ENCODE data around the gene CPB2.
A peak's percentile ranks its signal among the peaks of the same experiment; 100 is the strongest.

CPB2 gene

GRCh38 chr13:46116653-46117502 is 12.0 kb upstream of the CPB2 start:
- H3K27me3 Mint-ChIP-seq, result peaks cover 24% of the 10 kb centered on the region
- no peaks in the 10 kb centered on the region for H3K4me1 Mint-ChIP-seq
- H3K27ac Mint-ChIP-seq, result no peak overlapping the region
- H3K9me3 Mint-ChIP-seq, result no peaks in the 10 kb centered on the region
- ATAC-seq, result no peak
- H3K4me3 Mint-ChIP-seq, result no peak overlapping the region
- H3K36me3 Mint-ChIP-seq, result no peaks in the 10 kb centered on the region

GRCh38 chr13:46114613-46115012 is 9.8 kb upstream of the CPB2 start:
- no peaks in the 10 kb centered on the region for H3K9me3 Mint-ChIP-seq
- H3K4me3 Mint-ChIP-seq, result no peak overlapping the region
- H3K36me3 Mint-ChIP-seq, result no peaks in the 10 kb centered on the region
- peaks cover 41% of the 10 kb centered on the region for H3K27me3 Mint-ChIP-seq
- H3K27ac Mint-ChIP-seq, result no peak overlapping the region
- no peak for ATAC-seq
- no peaks in the 10 kb centered on the region for H3K4me1 Mint-ChIP-seq

- peaks cover 48% of the 10 kb centered on the region for H3K27me3 Mint-ChIP-seq
- no peaks in the 10 kb centered on the region for H3K4me1 Mint-ChIP-seq
- no peaks in the 10 kb centered on the region for H3K36me3 Mint-ChIP-seq
- no peak overlapping the region for H3K4me3 Mint-ChIP-seq
- H3K27ac Mint-ChIP-seq, result no peak overlapping the region
- ATAC-seq, result no peak
- no peaks in the 10 kb centered on the region for H3K9me3 Mint-ChIP-seq
Measured at GRCh38 chr13:46113596-46113995, 8.8 kb upstream of the CPB2 start.

- Mint-ChIP-seq H3K36me3 (no peaks in the 10 kb centered on the region), H3K27me3 (peaks cover 42% of the 10 kb centered on the region), H3K4me3 (no peak overlapping the region), H3K9me3 (no peaks in the 10 kb centered on the region), H3K4me1 (no peaks in the 10 kb centered on the region), H3K27ac (no peak overlapping the region)
- no peak for ATAC-seq
Measured at GRCh38 chr13:46111151-46111550, 6.3 kb upstream of the CPB2 start.

GRCh38 chr13:46109451-46109850 is 4.6 kb upstream of the CPB2 start:
- no peaks in the 10 kb centered on the region for H3K36me3 Mint-ChIP-seq
- ATAC-seq, result no peak
- no peak overlapping the region for H3K27ac Mint-ChIP-seq
- peaks cover 47% of the 10 kb centered on the region for H3K27me3 Mint-ChIP-seq
- H3K9me3 Mint-ChIP-seq, result no peaks in the 10 kb centered on the region
- H3K4me1 Mint-ChIP-seq, result no peaks in the 10 kb centered on the region
- H3K4me3 Mint-ChIP-seq, result no peak overlapping the region

GRCh38 chr13:46106839-46107371 is 2.1 kb upstream of the CPB2 start:
- H3K36me3 Mint-ChIP-seq, result no peaks in the 10 kb centered on the region
- no peak for ATAC-seq
- peaks cover 30% of the 10 kb centered on the region for H3K27me3 Mint-ChIP-seq
- no peak overlapping the region for H3K27ac Mint-ChIP-seq
- H3K9me3 Mint-ChIP-seq, result peaks cover 2% of the 10 kb centered on the region
- no peak overlapping the region for H3K4me3 Mint-ChIP-seq
- no peaks in the 10 kb centered on the region for H3K4me1 Mint-ChIP-seq

- peaks cover 2% of the 10 kb centered on the region for H3K9me3 Mint-ChIP-seq
- H3K27ac Mint-ChIP-seq, result no peak overlapping the region
- H3K27me3 Mint-ChIP-seq, result peaks cover 6% of the 10 kb centered on the region
- no peak overlapping the region for H3K4me3 Mint-ChIP-seq
- H3K36me3 Mint-ChIP-seq, result no peaks in the 10 kb centered on the region
- ATAC-seq, result no peak
- peaks cover 10% of the 10 kb centered on the region for H3K4me1 Mint-ChIP-seq
Measured at GRCh38 chr13:46103037-46103436, 1.8 kb downstream of the CPB2 start.

GRCh38 chr13:46102255-46102605 is 2.6 kb downstream of the CPB2 start:
- H3K27ac Mint-ChIP-seq, result no peak overlapping the region
- ATAC-seq, result no peak
- H3K9me3 Mint-ChIP-seq, result peaks cover 2% of the 10 kb centered on the region

GRCh38 chr13:46101484-46102254 is 3.2 kb downstream of the CPB2 start:
- H3K27ac Mint-ChIP-seq, result no peak overlapping the region
- H3K4me1 Mint-ChIP-seq, result peaks cover 10% of the 10 kb centered on the region
- H3K27me3 Mint-ChIP-seq, result peaks cover 7% of the 10 kb centered on the region
- H3K9me3 Mint-ChIP-seq, result peaks cover 2% of the 10 kb centered on the region
- no peak for ATAC-seq
- H3K36me3 Mint-ChIP-seq, result no peaks in the 10 kb centered on the region
- no peak overlapping the region for H3K4me3 Mint-ChIP-seq

More at GRCh38 chr13:46102255-46102605, 2.6 kb downstream of the CPB2 start:
- Mint-ChIP-seq H3K27me3 (peaks cover 6% of the 10 kb centered on the region), H3K4me3 (no peak overlapping the region), H3K4me1 (peaks cover 10% of the 10 kb centered on the region), H3K36me3 (no peaks in the 10 kb centered on the region)

- ATAC-seq, result no peak
- Mint-ChIP-seq H3K4me3 (no peak overlapping the region), H3K27ac (no peak overlapping the region), H3K27me3 (peaks cover 12% of the 10 kb centered on the region), H3K9me3 (peaks cover 2% of the 10 kb centered on the region), H3K36me3 (no peaks in the 10 kb centered on the region), H3K4me1 (peaks cover 10% of the 10 kb centered on the region)
Measured at GRCh38 chr13:46101002-46101401, 3.8 kb downstream of the CPB2 start.

- no peaks in the 10 kb centered on the region for H3K36me3 Mint-ChIP-seq
- no peak overlapping the region for H3K27ac Mint-ChIP-seq
- H3K4me3 Mint-ChIP-seq, result no peak overlapping the region
- peaks cover 2% of the 10 kb centered on the region for H3K9me3 Mint-ChIP-seq
- peak; percentile 55 for ATAC-seq
- H3K27me3 Mint-ChIP-seq, result peaks cover 12% of the 10 kb centered on the region
- H3K4me1 Mint-ChIP-seq, result peaks cover 10% of the 10 kb centered on the region
Measured at GRCh38 chr13:46100191-46100815, 4.5 kb downstream of the CPB2 start.

- H3K27me3 Mint-ChIP-seq, result peaks cover 20% of the 10 kb centered on the region
- ATAC-seq, result no peak
- no peaks in the 10 kb centered on the region for H3K9me3 Mint-ChIP-seq
- H3K4me1 Mint-ChIP-seq, result peaks cover 10% of the 10 kb centered on the region
- no peak overlapping the region for H3K4me3 Mint-ChIP-seq
- no peaks in the 10 kb centered on the region for H3K36me3 Mint-ChIP-seq
- no peak overlapping the region for H3K27ac Mint-ChIP-seq
Measured at GRCh38 chr13:46097663-46098062, 7.2 kb downstream of the CPB2 start.

- H3K27me3 Mint-ChIP-seq, result peaks cover 26% of the 10 kb centered on the region
- H3K9me3 Mint-ChIP-seq, result no peaks in the 10 kb centered on the region
- H3K4me1 Mint-ChIP-seq, result peaks cover 10% of the 10 kb centered on the region
- H3K4me3 Mint-ChIP-seq, result no peak overlapping the region
- no peak for ATAC-seq
- no peaks in the 10 kb centered on the region for H3K36me3 Mint-ChIP-seq
- no peak overlapping the region for H3K27ac Mint-ChIP-seq
Measured at GRCh38 chr13:46097015-46097414, 7.8 kb downstream of the CPB2 start.

GRCh38 chr13:46094478-46094877 is 10.4 kb downstream of the CPB2 start:
- H3K36me3 Mint-ChIP-seq, result no peaks in the 10 kb centered on the region
- no peak overlapping the region for H3K4me3 Mint-ChIP-seq
- H3K27me3 Mint-ChIP-seq, result peaks cover 27% of the 10 kb centered on the region
- H3K27ac Mint-ChIP-seq, result no peak overlapping the region
- ATAC-seq, result no peak
- no peaks in the 10 kb centered on the region for H3K4me1 Mint-ChIP-seq
- no peaks in the 10 kb centered on the region for H3K9me3 Mint-ChIP-seq

- H3K27ac Mint-ChIP-seq, result no peak overlapping the region
- ATAC-seq, result no peak
- no peaks in the 10 kb centered on the region for H3K36me3 Mint-ChIP-seq
- no peaks in the 10 kb centered on the region for H3K9me3 Mint-ChIP-seq
- no peak overlapping the region for H3K4me3 Mint-ChIP-seq
- H3K4me1 Mint-ChIP-seq, result no peaks in the 10 kb centered on the region
- H3K27me3 Mint-ChIP-seq, result peaks cover 15% of the 10 kb centered on the region
Measured at GRCh38 chr13:46088821-46089562, 15.8 kb downstream of the CPB2 start.
